Neural crest cell (in vitro differentiated cells): ENCODE data around the gene MEGF8. TPM values are rescaled to one million over a fixed set of nuclear protein-coding genes. Genes with fewer than 3 reads are reported as not detected.

Experiments
- DNase-seq: peaks from one replicate; pipeline ENCODE4 v3.0.0; 2021; ENCODE audit warnings: low read depth, mixed read lengths, low spot score
- H3K27ac Mint-ChIP-seq: one replicate; pipeline ENCODE4 v1.8.0; 2021; ENCODE audit warnings: mild to moderate bottlenecking, mixed read lengths; ENCODE audit not compliant: unreplicated experiment
- H3K27me3 Mint-ChIP-seq: 2 replicates; pipeline ENCODE4 v1.8.0; 2021; ENCODE audit warnings: low read depth, mild to moderate bottlenecking, mixed read lengths
- H3K36me3 Mint-ChIP-seq: 2 replicates; pipeline ENCODE4 v1.8.0; 2021; ENCODE audit warnings: low read depth, mild to moderate bottlenecking, mixed read lengths
- H3K4me1 Mint-ChIP-seq: 2 replicates; pipeline ENCODE4 v1.8.0; 2021; ENCODE audit warnings: mixed read lengths
- H3K4me3 Mint-ChIP-seq: one replicate; pipeline ENCODE4 v1.8.0; 2021; ENCODE audit warnings: mild to moderate bottlenecking, mixed read lengths
- H3K9me3 Mint-ChIP-seq: 2 replicates; pipeline ENCODE4 v1.8.0; 2021; ENCODE audit warnings: mixed read lengths
- total RNA-seq: library from RNA; stranded (reverse); gene quantifications from 2 replicates; pipeline ENCODE4 v1.2.1, GENCODE V29; 2021
- TF ChIP-seq, protein P1 (sequence below): fragments of 200-600 bp; sonication (generic); conservative IDR thresholded peaks from 2 replicates; pipeline ENCODE4 v1.5.0; 2021; ENCODE audit warnings: antibody characterized with exemption, mild to moderate bottlenecking

The MEGF8 gene
- total RNA-seq, 1 donor from 2014 or later = 39.2 TPM

DNA sequence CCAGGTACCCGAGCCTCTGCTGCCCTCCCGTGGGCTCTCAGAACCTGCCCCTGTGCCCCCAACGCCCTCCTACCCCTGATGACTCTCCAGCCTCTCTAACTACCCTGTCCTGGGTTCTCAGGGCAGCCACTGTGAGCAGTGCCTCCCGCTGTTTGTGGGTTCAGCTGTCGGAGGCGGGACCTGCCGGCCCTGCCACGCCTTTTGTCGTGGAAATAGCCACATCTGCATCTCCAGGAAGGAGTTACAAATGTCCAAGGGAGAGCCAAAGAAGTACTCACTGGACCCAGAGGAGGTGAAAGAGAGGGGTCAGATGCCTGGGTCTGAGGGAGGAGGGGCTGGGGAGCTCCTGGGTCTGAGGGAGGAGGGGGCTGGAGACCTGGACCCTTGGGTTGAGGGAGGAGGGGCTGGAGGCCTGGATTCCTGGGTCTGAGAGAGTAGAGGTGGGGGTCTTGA, 44.7 kb downstream of the MEGF8 start:
- Mint-ChIP-seq H3K27ac (no peak overlapping the region), H3K4me3 (no peak overlapping the region), H3K27me3 (no peaks in the 10 kb centered on the region), H3K9me3 (no peaks in the 10 kb centered on the region), H3K36me3 (peaks cover 13% of the 10 kb centered on the region), H3K4me1 (peaks cover 13% of the 10 kb centered on the region)
- DNase-seq = no peak
- TF ChIP-seq, protein P1, sequence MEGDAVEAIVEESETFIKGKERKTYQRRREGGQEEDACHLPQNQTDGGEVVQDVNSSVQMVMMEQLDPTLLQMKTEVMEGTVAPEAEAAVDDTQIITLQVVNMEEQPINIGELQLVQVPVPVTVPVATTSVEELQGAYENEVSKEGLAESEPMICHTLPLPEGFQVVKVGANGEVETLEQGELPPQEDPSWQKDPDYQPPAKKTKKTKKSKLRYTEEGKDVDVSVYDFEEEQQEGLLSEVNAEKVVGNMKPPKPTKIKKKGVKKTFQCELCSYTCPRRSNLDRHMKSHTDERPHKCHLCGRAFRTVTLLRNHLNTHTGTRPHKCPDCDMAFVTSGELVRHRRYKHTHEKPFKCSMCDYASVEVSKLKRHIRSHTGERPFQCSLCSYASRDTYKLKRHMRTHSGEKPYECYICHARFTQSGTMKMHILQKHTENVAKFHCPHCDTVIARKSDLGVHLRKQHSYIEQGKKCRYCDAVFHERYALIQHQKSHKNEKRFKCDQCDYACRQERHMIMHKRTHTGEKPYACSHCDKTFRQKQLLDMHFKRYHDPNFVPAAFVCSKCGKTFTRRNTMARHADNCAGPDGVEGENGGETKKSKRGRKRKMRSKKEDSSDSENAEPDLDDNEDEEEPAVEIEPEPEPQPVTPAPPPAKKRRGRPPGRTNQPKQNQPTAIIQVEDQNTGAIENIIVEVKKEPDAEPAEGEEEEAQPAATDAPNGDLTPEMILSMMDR = no peak

- TF ChIP-seq, protein P1 = no peak
- H3K36me3 Mint-ChIP-seq = peaks cover 11% of the 10 kb centered on the region
- H3K4me3 Mint-ChIP-seq = no peak overlapping the region
- H3K4me1 Mint-ChIP-seq = peaks cover 13% of the 10 kb centered on the region
- no peaks in the 10 kb centered on the region for H3K27me3 Mint-ChIP-seq
- no peak overlapping the region for H3K27ac Mint-ChIP-seq
- no peak for DNase-seq
- no peaks in the 10 kb centered on the region for H3K9me3 Mint-ChIP-seq
Measured at GRCh38 chr19:42370626-42371175, 45.3 kb downstream of the MEGF8 start.

DNA sequence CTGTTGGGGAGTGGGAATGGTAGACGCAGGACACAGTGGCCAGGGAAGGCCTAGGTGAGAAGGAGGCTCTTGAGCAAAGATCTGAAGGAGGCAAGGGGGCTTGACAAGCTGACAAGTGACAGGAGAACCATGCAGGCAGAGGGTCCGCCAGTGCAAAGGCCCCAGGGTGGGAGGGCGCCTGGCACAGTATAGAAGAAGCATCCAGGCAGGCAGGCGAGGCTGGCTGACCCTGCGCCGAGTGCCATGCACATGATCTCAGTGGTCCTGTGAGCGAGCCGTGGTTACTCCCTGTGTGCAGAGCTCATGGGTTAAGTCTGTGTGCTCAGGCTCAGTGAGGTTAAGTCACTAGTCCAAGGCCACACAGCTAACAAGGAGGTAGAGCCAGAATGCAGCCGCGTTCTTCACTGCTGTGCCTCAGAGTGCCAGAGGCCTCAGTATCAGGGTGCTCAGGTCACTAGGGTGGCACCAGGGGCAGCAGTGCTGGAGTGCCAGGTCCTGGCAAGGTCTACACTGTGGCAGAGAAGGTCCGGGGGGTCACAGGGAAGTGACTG, 49.5 kb downstream of the MEGF8 start:
- H3K4me3 Mint-ChIP-seq = no peak overlapping the region
- H3K27ac Mint-ChIP-seq = no peak overlapping the region
- peaks cover 8% of the 10 kb centered on the region for H3K4me1 Mint-ChIP-seq
- H3K9me3 Mint-ChIP-seq = no peaks in the 10 kb centered on the region
- TF ChIP-seq, protein P1 = no peak
- peaks cover 2% of the 10 kb centered on the region for H3K27me3 Mint-ChIP-seq
- DNase-seq = no peak
- peaks cover 7% of the 10 kb centered on the region for H3K36me3 Mint-ChIP-seq

- H3K36me3 Mint-ChIP-seq = peaks cover 7% of the 10 kb centered on the region
- H3K4me3 Mint-ChIP-seq = no peak overlapping the region
- TF ChIP-seq, protein P1 = no peak
- H3K4me1 Mint-ChIP-seq = peaks cover 5% of the 10 kb centered on the region
- H3K27me3 Mint-ChIP-seq = peaks cover 4% of the 10 kb centered on the region
- H3K9me3 Mint-ChIP-seq = no peaks in the 10 kb centered on the region
- no peak for DNase-seq
- no peak overlapping the region for H3K27ac Mint-ChIP-seq
Measured at GRCh38 chr19:42375415-42376176, 50.2 kb downstream of the MEGF8 start.

DNA sequence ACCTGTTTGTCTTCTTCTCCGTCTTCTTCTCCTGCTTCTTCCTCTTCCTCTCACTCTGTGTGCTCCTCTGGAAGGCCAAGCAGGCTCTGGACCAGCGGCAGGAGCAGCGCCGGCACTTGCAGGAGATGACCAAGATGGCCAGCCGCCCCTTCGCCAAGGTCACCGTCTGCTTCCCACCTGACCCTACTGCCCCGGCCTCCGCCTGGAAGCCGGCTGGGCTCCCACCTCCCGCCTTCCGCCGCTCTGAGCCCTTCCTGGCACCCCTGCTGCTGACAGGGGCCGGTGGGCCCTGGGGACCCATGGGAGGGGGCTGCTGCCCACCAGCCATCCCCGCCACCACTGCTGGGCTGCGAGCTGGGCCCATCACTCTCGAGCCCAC, 50.7 kb downstream of the MEGF8 start:
- H3K4me1 Mint-ChIP-seq = peaks cover 5% of the 10 kb centered on the region
- H3K27me3 Mint-ChIP-seq = peaks cover 4% of the 10 kb centered on the region
- TF ChIP-seq, protein P1 = no peak
- H3K27ac Mint-ChIP-seq = no peak overlapping the region
- H3K4me3 Mint-ChIP-seq = no peak overlapping the region
- DNase-seq = no peak
- no peaks in the 10 kb centered on the region for H3K9me3 Mint-ChIP-seq
- peaks cover 7% of the 10 kb centered on the region for H3K36me3 Mint-ChIP-seq
